HK-2 (cell line): ENCODE results near the gene MT1B.
A peak's percentile ranks its signal among the peaks of the same experiment; 100 is the strongest.

ENCODE experiments used
- DNase-seq: peaks from one replicate; pipeline ENCODE4 v3.0.0-alpha.2; 2018; ENCODE audit not compliant: unreplicated experiment

Gene MT1B

DNA sequence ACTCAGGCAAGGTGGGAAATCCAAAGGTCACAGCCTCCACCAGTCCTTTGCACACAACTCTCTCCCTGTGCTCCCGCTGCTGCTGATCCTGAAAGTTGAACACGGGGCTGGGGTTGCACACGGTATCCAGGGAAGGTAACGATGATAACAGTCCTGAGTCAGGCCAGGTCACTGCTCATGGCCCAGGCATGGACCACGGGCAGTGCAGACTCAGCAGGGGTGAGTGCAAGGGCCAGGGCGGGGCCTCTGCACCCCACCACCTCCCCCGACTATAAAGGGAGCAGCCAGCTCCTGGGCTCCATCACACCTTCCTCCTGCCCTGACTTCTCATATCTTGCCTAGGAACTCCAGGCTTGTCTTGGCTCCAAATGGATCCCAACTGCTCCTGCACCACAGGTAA lies at the start of gene MT1B:
Gene MT1B (plus strand): TSS at position 301 of the 400 bp plus-strand sequence. CDS start 68 bp downstream, at position 369.
- no peak for DNase-seq

DNA sequence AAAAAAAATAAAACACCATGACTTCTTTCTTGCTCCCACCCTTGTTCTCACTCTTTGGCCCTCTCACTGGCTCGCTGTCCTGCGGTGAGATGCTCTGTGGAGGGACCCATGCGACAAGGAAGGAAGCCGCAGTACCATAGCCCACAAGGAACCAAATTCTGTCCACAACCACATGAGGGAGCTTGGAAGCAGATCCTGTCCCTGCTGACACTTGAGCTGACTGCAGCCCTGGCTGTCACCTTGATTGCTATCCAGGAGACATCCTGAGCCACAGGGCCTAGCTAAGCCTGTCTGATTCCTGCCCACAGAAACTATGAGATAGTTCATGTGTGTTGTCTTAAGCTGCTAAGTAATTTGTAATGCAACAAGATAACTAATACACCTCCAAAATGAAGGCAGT lies 48.1 kb upstream of the MT1B start:
- peak; percentile 44 for DNase-seq

DNA sequence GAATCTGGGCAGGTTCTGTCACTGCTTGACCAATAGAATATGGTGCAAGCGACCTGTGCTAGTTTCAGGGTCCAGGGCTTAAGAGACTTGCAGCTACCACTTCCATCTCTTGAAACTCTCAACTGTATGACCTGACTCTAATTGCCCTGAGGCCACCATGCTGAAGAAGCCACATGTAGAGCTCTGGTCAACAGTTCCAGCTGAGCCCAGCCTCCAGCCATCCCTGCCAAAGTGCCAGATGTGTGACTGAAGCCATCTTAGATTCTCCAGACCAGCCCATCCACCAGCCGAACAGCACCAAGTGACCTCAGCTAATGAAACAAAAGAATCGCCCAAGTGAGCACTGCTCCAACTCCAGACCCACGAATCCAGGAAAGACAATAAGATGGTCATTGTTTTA lies 46.7 kb upstream of the MT1B start:
- no peak for DNase-seq

DNA sequence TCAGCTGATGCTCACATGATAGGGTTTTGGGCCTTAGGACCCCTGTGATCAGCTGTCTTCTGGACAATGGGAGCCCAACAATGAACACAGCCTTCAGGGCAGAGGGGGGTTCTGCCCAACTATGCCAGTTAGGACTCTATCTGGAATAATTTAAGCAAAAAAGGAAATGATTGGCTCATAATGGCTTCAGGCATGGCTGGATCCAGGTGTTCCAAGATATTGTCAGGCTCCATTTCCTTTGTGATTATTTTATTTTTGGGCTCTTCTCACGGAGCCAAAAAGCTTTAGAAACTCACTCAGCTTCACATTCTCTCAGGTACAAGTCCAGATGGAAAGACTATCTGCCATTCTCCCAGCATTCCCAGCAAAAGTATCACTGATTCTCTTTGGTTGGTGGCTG lies 46.2 kb upstream of the MT1B start:
- DNase-seq, result no peak

DNA sequence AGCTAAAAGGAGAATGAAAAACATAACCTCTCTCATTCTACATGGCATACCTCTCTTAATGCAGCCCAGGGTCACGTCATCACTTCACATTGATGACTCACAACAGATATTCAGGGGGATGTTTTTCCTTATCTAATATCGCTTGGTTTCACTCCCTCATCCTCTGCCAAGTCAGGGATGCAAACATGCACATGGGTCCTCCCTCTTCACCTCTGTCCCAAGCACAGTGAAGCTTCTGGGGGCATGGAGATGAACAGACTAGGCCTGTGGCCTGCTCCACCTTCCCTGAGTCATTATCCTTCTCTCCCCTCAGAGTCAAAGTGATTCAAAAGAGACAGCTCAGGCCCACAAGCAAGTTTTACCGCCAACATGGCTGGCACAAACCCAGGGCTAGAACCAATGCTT lies 45.6 kb upstream of the MT1B start:
- peak; percentile 56 for DNase-seq

DNA sequence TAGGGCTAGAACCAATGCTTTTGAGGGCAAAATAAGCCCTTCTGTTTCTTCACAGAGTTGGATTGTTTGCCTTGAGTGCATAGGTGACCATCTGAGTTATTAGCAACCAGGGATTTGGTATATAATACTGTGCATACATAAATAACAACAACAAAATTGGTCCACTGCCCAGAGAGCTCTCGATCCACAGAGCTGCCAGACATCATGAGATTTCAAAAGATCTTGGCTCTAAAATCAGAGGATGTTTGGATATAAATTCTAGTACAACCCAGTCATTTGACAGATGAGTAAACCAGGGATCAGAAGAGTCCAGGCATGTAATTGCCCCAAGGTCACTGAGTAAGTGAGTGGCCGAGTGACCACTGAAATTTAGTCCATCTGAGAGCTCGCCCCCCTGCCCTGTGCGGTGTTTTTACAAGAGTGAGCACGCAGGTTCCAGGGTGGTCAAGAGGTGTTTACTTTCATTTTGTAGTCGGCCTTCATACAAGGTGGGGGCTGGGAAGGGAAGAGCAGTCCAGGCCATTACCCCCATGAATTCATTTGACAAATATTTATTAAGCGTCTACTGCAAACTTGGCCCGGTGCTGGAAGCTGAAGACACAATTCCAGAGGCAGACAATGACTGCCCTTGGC lies 45.1 kb upstream of the MT1B start:
- DNase-seq, result peak; percentile 66

DNA sequence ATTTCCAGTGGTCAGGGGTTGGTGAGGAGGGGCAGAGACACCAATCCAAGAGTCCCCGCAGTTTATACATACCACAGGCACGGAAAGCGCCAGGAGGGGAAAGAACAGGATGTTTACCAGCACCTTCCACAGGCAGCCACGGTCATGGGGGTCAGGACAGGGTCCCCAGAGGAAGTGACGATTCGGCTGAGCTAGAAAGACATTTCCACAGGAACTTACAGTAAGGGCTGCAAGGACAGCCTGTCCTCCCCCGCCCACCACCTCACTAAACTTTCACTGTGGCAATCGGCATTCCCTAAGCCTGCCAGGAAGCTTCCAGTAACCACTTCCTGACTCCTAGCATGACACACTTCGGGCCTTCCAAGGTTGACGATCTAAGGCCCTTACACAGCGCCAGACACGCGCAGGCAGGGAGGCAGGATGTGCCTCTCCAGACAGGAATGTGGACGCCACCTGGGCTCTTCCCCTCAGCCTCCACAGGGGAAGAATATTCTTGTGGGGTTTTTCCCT lies 44.5 kb upstream of the MT1B start:
- DNase-seq, result peak; percentile 94

DNA sequence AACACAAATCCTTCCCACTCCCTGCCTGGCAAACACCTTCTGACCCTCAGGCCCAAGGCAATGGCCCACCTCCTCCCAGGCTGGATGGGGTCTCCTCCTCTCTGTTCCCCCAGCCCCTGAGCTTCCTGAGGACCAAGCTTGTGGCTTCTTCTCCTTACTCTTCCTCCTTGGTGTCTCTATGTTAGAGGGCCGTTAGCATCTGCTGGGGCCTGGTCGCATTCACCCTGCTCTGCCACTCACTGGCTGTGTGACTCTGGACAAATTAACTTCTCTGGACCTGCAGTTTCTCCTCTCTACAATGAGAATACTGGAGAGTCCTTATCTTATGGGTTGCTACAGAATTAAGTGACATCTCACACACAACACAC lies 44.0 kb upstream of the MT1B start:
- no peak for DNase-seq

DNA sequence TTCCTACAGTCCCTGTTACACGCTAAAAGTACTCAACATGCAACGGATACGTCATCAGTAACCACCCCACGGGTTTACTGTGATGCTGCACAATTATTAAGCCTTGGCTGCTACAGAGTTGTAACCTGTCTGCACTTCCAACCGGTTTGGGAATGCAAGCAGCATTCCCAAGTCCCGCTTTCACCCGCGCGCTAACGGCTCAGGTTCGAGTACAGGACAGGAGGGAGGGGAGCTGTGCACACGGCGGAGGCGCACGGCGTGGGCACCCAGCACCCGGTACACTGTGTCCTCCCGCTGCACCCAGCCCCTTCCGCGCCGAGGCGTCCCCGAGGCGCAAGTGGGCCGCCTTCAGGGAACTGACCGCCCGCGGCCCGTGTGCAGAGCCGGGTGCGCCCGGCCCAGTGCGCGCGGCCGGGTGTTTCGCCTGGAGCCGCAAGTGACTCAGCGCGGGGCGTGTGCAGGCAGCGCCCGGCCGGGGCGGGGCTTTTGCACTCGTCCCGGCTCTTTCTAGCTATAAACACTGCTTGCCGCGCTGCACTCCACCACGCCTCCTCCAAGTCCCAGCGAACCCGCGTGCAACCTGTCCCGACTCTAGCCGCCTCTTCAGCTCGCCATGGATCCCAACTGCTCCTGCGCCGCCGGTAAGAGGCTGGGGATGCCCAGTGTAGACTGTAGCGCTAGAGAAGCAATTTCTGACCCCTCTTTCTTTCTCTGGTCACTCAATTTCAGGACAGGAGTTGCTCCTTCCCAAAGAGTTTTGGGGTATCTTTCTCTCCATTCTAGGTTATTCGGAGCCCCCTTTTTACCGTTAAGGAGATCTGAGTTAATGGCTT lies 43.4 kb upstream of the MT1B start, which contains the start of gene MT2A:
Gene MT2A (plus strand): TSS at position 542 of the 833 bp plus-strand sequence. CDS start 72 bp downstream, at position 614.
- DNase-seq, result peak; percentile 96

DNA sequence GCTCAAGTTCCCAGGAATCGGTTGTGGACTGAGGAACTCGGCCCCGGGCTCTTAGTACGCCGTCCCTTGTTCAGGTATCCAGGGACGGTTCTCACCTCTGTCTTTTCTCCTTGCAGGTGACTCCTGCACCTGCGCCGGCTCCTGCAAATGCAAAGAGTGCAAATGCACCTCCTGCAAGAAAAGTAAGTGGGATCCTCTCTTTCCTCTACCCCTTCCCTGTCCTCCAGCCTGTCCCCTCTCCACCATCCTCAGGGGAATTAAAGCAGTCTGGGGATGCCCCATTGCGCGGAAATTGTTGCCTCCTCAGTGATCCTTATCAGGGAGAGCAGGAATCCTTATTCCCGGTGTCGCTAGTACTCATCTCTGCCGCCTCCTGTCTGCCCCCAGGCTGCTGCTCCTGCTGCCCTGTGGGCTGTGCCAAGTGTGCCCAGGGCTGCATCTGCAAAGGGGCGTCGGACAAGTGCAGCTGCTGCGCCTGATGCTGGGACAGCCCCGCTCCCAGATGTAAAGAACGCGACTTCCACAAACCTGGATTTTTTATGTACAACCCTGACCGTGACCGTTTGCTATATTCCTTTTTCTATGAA lies 42.7 kb upstream of the MT1B start:
- DNase-seq, result peak; percentile 34

DNA sequence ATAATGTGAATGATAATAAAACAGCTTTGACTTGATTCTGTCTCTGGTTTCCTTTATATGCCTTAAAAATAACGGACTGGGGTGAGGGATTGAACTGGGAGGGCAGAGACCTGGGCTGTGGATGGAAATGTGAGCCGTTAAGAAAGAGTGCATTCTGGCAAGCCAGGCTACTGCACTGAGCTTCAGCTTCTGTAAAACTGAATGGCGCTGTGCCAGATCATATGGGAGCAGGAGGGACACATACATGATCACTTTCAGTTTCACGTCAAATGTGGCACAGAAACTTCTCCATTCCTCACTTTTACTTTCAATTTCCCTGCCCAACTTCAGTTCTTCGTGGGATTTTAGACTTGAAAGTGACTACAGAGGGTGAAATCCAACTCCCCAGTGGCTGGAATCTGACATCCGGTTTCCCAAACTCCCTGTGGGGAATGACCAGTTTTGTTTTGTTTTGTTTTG lies 42.2 kb upstream of the MT1B start:
- peak; percentile 59 for DNase-seq

DNA sequence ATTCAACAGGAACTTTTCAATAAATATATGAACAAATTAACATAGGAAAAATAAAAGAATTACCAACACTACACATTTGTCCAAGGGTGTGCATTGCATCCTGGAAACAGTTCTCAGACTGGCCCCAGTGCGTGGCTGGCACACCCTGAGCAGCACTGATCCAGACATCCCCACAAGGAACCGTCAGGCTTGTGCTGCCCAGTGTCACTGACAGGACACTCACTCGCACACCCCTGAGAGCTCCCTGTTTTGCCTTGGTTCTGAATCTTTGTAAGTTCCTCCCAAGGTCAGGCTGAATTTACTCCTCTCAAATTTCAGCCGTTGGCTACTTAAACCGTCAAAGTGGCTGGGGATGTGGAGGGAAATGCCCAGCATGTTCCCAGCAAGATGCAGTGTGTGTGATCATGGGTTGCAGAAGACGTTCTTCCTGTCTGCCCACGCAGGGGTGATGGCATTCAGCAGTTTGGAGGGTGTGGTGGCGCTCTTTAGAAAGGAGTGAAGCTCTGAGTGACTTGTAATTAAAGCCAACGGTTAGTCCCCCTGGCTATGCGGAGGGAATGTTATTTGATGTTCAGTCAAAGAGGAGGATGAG lies 41.6 kb upstream of the MT1B start:
- peak; percentile 82 for DNase-seq

DNA sequence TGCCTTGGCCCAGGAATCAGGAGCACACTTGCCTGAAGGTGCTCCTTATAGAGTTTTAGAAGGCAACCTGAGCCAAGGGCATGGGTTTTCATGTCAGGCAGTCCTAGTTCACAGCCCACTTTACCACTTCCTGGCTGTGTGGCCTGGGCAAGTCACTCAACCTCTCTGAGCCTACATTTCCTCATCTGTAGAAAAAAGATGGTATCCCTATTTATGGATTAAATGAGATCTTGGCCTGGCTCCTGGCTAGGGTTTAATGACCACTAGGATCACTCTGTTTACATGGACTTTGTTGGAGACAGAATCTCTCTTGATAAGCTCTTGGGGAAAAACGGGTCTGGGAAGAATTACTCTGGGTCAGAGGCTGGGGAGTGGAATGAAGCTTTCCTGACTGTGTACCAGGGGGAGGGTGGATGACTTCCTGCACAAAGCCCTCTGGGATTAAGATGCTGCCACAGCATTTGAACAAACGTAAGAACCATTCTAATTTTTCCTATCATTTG lies 41.0 kb upstream of the MT1B start:
- DNase-seq, result no peak

DNA sequence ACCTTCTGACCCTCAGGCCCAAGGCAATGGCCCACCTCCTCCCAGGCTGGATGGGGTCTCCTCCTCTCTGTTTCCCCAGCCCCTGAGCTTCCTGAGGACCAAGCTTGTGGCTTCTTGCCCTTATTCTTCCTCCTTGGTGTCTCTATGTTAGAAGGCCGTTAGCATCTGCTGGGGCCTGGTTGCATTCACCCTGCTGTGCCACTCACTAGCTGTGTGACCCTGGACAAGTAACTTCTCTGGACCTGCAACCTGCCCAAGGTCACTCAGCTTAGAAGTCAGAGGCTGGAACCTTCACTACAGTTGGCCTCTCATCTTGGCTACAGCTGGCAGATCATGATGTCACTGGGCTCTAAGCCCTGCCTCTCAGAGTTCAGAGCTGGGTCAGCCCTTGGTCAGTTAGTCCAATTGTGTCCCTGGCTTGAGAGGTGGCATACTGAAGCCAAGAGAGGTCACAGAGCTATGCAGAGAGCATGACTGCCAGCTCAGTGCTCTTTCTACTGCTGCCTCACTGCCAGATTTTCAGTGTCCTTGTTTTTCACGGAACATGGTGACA lies 40.3 kb upstream of the MT1B start:
- peak; percentile 51 for DNase-seq

DNA sequence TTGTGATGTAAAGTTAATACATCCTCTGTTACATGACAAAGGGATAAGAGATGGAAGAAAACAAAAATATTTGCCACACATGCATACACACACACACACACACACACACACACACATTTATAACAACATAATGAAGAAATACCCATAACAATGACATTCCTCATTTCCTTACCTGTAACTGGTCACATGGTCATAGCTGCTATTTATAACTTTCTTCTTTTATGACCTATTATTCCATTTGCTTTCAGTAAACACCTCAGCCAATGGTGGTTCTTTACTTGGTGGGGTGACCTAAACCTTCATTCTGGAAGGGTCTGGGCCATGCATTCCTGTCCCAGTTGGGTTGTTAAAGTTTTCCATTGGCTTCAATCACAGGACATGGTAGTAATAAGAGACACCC lies 38.0 kb upstream of the MT1B start:
- no peak for DNase-seq

DNA sequence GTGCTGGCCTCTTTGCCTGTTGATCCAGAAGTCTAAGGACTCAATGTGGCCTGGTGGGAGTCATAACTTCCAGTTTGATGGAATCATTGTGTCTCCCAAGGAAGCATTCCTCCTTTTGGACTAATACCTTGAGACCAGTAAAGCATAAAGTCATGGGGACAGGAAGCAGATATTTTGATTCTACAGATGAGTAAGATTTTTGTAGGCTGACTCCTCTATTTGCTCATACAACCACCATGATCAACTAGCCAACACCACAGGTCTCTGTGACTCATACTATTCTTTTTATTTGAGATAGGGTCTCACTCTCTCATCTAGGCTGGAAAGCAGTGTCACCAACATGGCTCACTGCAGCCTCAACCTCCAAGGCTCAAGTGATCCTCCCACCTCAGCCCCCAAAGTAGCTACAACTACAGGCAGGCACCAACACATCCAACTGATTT lies 37.1 kb upstream of the MT1B start:
- peak; percentile 53 for DNase-seq

DNA sequence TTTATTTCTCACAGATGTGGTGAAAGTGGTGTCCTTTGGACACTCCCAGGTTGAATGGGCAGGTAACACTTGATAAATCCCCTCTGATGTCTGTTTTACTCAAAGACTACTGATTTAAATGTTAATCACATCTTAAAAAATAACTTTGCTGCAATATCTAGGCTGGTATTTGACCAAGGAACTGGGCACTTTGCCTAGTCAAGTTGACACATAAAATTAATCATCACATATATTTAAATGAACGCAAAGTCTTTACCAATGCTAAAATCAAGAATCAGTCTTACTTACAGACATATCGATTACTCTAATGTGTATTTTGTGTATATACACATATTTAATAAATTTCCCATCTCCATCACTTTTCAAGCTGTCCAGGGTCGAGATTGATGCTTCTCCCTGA lies 36.3 kb upstream of the MT1B start:
- DNase-seq, result no peak

DNA sequence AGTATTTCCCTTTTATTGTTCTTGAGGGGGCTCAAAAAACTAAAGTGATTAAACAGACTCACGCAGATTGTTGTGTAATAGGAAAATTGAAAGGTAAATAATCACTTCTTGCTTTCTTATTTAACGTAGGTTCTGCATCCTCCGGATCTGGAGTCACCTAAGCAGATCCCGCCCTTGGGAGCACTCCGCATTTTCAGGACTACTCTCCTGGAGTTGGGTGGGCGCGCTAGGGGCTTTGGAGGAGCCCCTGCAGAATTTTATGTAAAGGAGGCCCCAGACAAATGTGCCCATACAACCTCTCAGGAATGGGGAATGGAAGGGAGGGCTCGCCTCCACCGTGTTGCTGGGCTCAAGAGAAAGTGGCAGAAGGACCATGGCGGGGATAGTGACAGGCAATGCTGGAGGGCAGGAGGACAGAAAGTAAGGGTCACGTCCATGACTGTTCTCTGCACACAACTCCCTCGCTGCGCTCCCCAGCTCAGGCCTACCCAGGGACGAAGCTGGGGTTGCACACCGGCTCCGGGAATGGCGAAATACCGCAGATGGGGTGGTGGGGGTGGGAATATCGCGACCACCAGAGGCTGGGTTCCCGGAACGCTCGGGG lies 35.0 kb upstream of the MT1B start:
- no peak for DNase-seq

DNA sequence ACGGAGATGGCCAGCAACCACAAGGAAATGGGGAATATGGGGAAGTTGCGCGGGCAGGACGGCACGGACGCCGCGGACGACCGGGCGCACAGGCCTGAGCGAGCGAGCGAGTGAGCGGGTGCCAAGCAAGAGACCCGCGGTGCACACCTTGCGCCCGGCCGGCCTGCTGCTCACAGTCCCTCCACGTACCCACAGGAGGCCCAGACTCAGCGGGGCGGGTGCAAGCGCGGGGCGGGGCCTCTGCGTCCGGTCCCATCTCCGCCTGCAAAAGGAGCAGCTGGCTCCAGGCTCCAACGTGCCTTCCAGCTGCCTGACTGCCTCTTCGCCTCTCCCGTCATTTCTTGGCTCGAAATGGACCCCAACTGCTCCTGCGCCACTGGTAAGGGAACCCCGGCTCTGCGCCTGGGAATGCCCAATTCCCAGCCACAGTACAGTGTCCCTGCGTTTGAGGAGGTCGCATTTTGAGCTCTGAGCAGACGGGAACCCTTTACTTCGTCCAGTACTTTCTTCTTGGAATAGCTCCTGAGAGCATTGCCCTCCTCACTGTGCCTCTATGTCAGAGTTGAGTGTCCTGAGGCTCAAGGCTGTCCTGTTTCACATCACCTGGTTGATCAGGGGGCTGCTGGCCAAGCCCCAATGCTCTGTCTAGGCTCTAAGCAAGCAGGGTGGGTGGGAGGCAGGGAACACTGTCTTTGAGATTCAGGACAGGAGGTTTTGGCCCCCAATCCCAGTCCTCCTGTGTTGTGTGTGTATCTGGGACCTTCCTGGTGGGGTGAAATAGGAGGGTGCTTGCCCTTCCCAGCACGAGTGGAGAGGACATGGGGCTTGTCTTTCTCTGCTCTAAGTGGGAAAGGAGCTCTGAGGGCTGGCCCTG lies 34.2 kb upstream of the MT1B start:
- no peak for DNase-seq

DNA sequence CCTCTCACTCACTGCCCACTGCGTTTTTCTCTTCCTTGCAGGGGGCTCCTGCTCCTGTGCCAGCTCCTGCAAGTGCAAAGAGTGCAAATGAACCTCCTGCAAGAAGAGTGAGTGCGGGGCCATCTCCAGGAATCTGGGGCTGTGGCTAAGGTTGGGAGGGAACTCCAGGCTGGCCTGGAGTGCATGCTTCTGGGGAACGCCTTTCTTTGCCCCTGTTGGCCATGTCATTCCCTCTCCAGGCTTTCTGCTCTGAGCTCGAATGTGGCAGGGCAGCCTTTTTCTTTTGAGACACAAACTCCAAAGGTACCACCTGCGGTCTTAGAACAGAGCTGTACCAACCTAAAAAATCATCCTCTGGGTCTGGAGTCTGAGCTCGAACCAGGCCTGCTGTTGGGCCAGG lies 33.5 kb upstream of the MT1B start:
- no peak for DNase-seq
